ENCODE measurements around the gene GLRX2.

The GLRX2 gene

GRCh38 chr1:193113258-193113991 lies 8.2 kb upstream of the GLRX2 start:
- DNase-seq (ENCODE audit: low read depth) = no peak

GRCh38 chr1:193111641-193112090 lies 6.5 kb upstream of the GLRX2 start:
- no peak for DNase-seq (ENCODE audit: low read depth)

- DNase-seq (ENCODE audit: low read depth) = no peak
Observed at GRCh38 chr1:193110864-193111263, 5.7 kb upstream of the GLRX2 start.

- DNase-seq (ENCODE audit: low read depth) = no peak
Observed at GRCh38 chr1:193110246-193110645, 5.0 kb upstream of the GLRX2 start.

GRCh38 chr1:193109619-193110018 lies 4.4 kb upstream of the GLRX2 start:
- no peak for DNase-seq (ENCODE audit: low read depth)

- no peak for DNase-seq (ENCODE audit: low read depth)
Observed at GRCh38 chr1:193108471-193108870, 3.3 kb upstream of the GLRX2 start.

- no peak for DNase-seq (ENCODE audit: low read depth)
Observed at GRCh38 chr1:193105821-193106177, 585 bp upstream of the GLRX2 start.

- no peak for DNase-seq (ENCODE audit: low read depth)
Observed at GRCh38 chr1:193104502-193104906, 710 bp downstream of the GLRX2 start.

GRCh38 chr1:193103759-193104501 lies 1.3 kb downstream of the GLRX2 start:
- DNase-seq (ENCODE audit: low read depth) = no peak

GRCh38 chr1:193102662-193103061 lies 2.6 kb downstream of the GLRX2 start:
- no peak for DNase-seq (ENCODE audit: low read depth)

- no peak for DNase-seq (ENCODE audit: low read depth)
Observed at GRCh38 chr1:193094112-193094511, 11.1 kb downstream of the GLRX2 start.

GRCh38 chr1:193090865-193091264 lies 14.3 kb downstream of the GLRX2 start:
- DNase-seq (ENCODE audit: low read depth) = no peak

GRCh38 chr1:193087893-193088292 lies 17.3 kb downstream of the GLRX2 start:
- DNase-seq (ENCODE audit: low read depth) = no peak

- no peak for DNase-seq (ENCODE audit: low read depth)
Observed at GRCh38 chr1:193086342-193086741, 18.9 kb downstream of the GLRX2 start.

- DNase-seq (ENCODE audit: low read depth) = no peak
Observed at GRCh38 chr1:193085263-193085662, 20.0 kb downstream of the GLRX2 start.

- DNase-seq (ENCODE audit: low read depth) = no peak
Observed at GRCh38 chr1:193083365-193084088, 21.7 kb downstream of the GLRX2 start.

GRCh38 chr1:193079187-193079586 lies 26.0 kb downstream of the GLRX2 start:
- no peak for DNase-seq (ENCODE audit: low read depth)

- no peak for DNase-seq (ENCODE audit: low read depth)
Observed at GRCh38 chr1:193077991-193078390, 27.2 kb downstream of the GLRX2 start.

GRCh38 chr1:193070942-193071341 lies 34.3 kb downstream of the GLRX2 start:
- DNase-seq (ENCODE audit: low read depth) = no peak

- DNase-seq (ENCODE audit: low read depth) = no peak
Observed at GRCh38 chr1:193070386-193070753, 34.8 kb downstream of the GLRX2 start.

GRCh38 chr1:193069748-193070385 lies 35.3 kb downstream of the GLRX2 start:
- no peak for DNase-seq (ENCODE audit: low read depth)

GRCh38 chr1:193068013-193068412 lies 37.2 kb downstream of the GLRX2 start:
- no peak for DNase-seq (ENCODE audit: low read depth)
